ENCODE data around the gene HELQ. TPM values are rescaled to one million over a fixed set of nuclear protein-coding genes. Genes with fewer than 3 reads are reported as not detected.

HELQ gene
- total RNA-seq, 4 donors from 2014 or later: 7.8 to 15.9 (median 12.3) TPM

DNA sequence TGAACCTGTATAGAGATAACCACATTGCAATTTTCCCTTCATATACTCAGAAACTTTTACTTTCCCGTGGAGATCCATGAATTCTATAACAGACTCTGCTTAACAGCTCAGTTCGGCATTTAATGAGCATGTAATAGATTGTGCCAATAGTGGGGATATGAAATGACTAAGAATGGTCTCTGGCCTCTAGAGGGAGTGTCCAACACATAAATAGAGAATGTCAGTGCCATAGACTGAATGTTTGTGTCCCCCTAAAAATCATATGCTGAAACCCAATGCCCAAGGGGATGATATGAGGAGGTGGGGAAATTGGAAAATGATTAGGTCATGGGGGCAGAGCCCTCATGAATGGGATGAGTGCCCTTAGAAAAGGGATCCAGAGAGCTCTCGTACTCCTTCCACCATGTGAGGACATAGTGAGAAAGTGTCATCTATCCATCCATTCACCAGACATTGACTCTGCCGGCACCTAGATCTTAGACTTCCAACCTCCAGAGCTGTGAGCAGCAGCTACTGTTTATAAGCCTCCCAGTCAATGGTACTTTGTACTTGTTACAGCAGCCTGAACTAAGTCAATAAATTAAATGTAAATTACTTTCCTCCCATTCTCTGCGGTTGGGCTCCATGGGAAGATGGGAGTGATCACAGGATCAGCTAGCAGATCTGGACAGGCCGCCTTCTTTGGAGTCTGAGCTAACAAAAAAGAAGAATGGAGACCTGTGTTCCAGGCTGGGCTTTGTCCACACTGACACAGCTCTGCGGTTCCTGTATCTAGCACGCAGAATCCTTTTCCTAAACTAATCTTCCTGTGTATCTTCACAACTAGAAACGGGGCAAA is 92.9 kb downstream of the HELQ start:
- intact Hi-C loops (cut with DNase I): no loop called here
- WGBS: 77% methylated on average over 9 of the region's 9 CpGs

DNA sequence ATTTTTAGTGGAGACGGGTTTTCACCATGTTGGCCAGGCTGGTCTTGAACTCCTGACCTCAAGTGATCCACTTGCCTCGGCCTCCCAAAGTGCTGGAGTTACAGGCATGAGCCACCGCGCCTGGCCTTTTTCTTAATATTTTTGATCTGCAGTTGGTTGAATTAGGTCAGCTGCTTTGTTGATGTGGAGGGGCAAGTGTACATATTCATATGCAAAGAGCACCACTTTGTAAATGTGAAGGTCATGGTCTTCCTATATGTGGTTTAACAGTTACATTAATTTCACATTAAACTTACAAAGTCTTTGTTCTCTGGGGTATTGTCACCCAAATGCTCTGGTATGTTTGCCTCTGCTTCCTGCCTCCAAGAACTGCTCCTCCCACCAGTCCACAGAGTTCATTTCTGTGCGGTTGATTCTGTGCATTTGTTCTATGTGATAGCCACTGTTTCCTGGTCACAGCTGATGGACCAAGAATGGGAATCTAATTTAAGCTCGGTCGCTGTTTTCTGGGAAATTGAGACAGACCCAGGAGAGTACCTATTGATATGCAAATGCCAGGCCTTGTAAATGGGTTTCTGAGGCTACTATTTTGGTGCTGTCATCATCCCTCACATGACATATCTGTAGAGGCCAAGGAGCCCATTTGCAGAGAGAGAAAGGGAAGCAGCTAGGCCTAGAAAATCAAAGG is 94.1 kb downstream of the HELQ start:
- intact Hi-C loops (cut with DNase I): no loop called here
- TF ChIP-seq POLR2A (IDR thresholded peaks at IDR 0.05; ENCODE audit: low read depth) (no peak), EP300 (IDR thresholded peaks at IDR 0.05) (no peak), POLR2AphosphoS5 (IDR thresholded peaks at IDR 0.05) (no peak)
- TF ChIP-seq, protein P1, sequence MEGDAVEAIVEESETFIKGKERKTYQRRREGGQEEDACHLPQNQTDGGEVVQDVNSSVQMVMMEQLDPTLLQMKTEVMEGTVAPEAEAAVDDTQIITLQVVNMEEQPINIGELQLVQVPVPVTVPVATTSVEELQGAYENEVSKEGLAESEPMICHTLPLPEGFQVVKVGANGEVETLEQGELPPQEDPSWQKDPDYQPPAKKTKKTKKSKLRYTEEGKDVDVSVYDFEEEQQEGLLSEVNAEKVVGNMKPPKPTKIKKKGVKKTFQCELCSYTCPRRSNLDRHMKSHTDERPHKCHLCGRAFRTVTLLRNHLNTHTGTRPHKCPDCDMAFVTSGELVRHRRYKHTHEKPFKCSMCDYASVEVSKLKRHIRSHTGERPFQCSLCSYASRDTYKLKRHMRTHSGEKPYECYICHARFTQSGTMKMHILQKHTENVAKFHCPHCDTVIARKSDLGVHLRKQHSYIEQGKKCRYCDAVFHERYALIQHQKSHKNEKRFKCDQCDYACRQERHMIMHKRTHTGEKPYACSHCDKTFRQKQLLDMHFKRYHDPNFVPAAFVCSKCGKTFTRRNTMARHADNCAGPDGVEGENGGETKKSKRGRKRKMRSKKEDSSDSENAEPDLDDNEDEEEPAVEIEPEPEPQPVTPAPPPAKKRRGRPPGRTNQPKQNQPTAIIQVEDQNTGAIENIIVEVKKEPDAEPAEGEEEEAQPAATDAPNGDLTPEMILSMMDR (IDR thresholded peaks at IDR 0.05): no peak
- 92% methylated on average over 7 of the region's 7 CpGs for WGBS
- Histone ChIP-seq H3K4me1 (peaks cover 0 to 7% (median 2%) of the 10 kb centered on the region in 4 donors), H3K4me3 (no peak overlapping the region), H3K36me3 (no peaks in the 10 kb centered on the region), H3K27me3 (no peaks in the 10 kb centered on the region), H3K27ac (replicated peaks in 1 of 4) (no peak overlapping the region), H3K9me3 (no peaks in the 10 kb centered on the region)
- DNase-seq (ENCODE audit: extremely low spot score): no peak

More for the DNA sequence above, 92.9 kb downstream of the HELQ start:
- no peaks in the 10 kb centered on the region for H3K36me3 ChIP-seq
- no peak for DNase-seq (ENCODE audit: extremely low spot score)
- no peaks in the 10 kb centered on the region for H3K4me1 ChIP-seq
- no peaks in the 10 kb centered on the region for H3K9me3 ChIP-seq
- no peak for TF ChIP-seq POLR2AphosphoS5 (IDR thresholded peaks at IDR 0.05)
- no peak for TF ChIP-seq EP300 (IDR thresholded peaks at IDR 0.05)
- TF ChIP-seq, protein P1 (IDR thresholded peaks at IDR 0.05): no peak
- TF ChIP-seq POLR2A (IDR thresholded peaks at IDR 0.05; ENCODE audit: low read depth): no peak
- H3K4me3 ChIP-seq: no peak overlapping the region
- no peaks in the 10 kb centered on the region for H3K27me3 ChIP-seq
- H3K27ac ChIP-seq (replicated peaks in 1 of 4): no peak overlapping the region

DNA sequence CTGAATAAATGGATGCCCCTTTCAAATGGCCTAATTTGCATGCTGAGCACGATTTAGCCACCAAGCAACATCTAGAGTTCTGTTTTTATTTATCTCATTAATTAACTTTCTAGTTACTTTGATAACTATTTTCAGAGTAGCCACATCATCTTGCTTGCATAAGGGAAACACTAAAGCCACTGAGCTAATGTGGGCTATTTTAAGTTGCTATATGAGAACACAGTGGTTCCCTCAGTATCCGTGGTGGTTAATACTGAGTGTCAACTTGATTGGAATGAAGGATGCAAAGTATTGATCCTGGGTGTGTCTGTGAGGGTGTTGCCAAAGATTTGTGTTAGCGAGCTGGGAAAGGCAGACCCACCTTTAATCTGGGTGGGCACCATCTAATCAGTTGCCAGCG is 95.6 kb downstream of the HELQ start:
- WGBS: 96% methylated on average over 4 of the region's 4 CpGs
- intact Hi-C loops (cut with DNase I): no loop called here
- Histone ChIP-seq H3K4me1 (peaks cover 0 to 7% (median 3%) of the 10 kb centered on the region in 4 donors), H3K27ac (replicated peaks in 1 of 4) (no peak overlapping the region), H3K36me3 (no peaks in the 10 kb centered on the region), H3K9me3 (no peaks in the 10 kb centered on the region), H3K27me3 (no peaks in the 10 kb centered on the region), H3K4me3 (no peak overlapping the region)
- DNase-seq (ENCODE audit: extremely low spot score): no peak
- TF ChIP-seq EP300 (IDR thresholded peaks at IDR 0.05): no peak
- TF ChIP-seq, protein P1 (IDR thresholded peaks at IDR 0.05): no peak
- no peak for TF ChIP-seq POLR2A (IDR thresholded peaks at IDR 0.05; ENCODE audit: low read depth)
- TF ChIP-seq POLR2AphosphoS5 (IDR thresholded peaks at IDR 0.05): no peak

DNA sequence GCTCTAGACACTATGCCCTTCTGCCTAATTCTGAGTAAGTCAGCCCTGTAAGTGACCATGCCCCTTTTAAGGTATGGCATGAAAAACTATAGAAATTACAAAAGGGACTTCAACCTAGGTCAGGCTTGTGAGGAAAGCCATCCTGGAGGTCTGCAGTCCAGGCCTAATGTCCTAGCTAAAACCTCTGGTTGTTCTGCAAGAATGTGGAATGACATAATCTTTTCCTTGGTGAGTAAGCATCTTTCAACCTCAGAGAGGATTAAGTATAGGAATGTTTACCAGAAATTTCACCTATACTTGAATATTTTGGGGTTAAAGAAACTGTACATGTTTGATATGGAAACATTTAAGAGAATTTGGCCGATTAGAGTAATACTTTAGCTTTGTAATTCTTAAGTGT is 97.2 kb downstream of the HELQ start:
- intact Hi-C loops (cut with DNase I): no loop called here
- Histone ChIP-seq H3K27me3 (no peaks in the 10 kb centered on the region), H3K4me1 (peaks cover 0 to 7% (median 3%) of the 10 kb centered on the region in 4 donors), H3K27ac (replicated peaks in 1 of 4) (no peak overlapping the region), H3K4me3 (no peak overlapping the region), H3K36me3 (no peaks in the 10 kb centered on the region), H3K9me3 (peaks cover 0 to 8% (median 0%) of the 10 kb centered on the region in 4 donors)
- DNase-seq (ENCODE audit: extremely low spot score): no peak
- TF ChIP-seq POLR2AphosphoS5 (IDR thresholded peaks at IDR 0.05) (no peak), POLR2A (IDR thresholded peaks at IDR 0.05; ENCODE audit: low read depth) (no peak), EP300 (IDR thresholded peaks at IDR 0.05) (no peak)
- TF ChIP-seq, protein P1 (IDR thresholded peaks at IDR 0.05): no peak
- 86% methylated on average over 1 of the region's 1 CpG for WGBS

Small RNAs within 50 kb of the gene (small RNA-seq; reads per million reads assigned to genes)
- 0 reads per million in 3 donors for gene AC114781.5

Other genes starting within 250 kb of the HELQ start
- 1 to 10 TPM; 4.6 to 6.5 (median 5.4) TPM for gene COQ2, start 171.0 kb downstream of the HELQ start, total RNA-seq
- 1 to 10 TPM in 1 of 4 donors, under 1 TPM in 3; 0.42 to 1.5 (median 0.88) TPM for gene HPSE, start 121.0 kb downstream of the HELQ start, total RNA-seq
- gene MRPS18C, start 235 bp upstream of the HELQ start, total RNA-seq: 10 to 100 TPM; 15.7 to 30.3 (median 22.3) TPM
- gene ABRAXAS1, start 29.3 kb upstream of the HELQ start, total RNA-seq: 10 to 100 TPM in 3 of 4 donors, 1 to 10 TPM in 1; 9.3 to 13.5 (median 10.8) TPM
- 1 to 10 TPM; 3.7 to 7.5 (median 5.4) TPM for gene GPAT3, start 80.3 kb upstream of the HELQ start, total RNA-seq